Tibial nerve (tissue), 4 donors: ENCODE measurements around the gene ASB11.

ENCODE experiments used
- EP300 ChIP-seq, 2 donors: sonication (generic); formaldehyde crosslinking; IDR thresholded peaks; one replicate each; pipeline ENCODE4 v1.6.1; 2017; ENCODE audit warnings: antibody characterized with exemption in 2 of 2, mild to moderate bottlenecking in 1 of 2
- POLR2A ChIP-seq, 2 donors: fragments of 450-650 bp; IDR thresholded peaks; one replicate each; pipeline ENCODE4 v1.6.1; 2017; ENCODE audit warnings: antibody characterized with exemption in 2 of 2, mild to moderate bottlenecking in 2 of 2, moderate library complexity in 2 of 2
- TF ChIP-seq, protein P1 (sequence below), 5 experiments: fragments of 200-600 bp in 3 of 5; fragments of 450-650 bp in 2 of 5; sonication (generic) in 3 of 5; IDR thresholded peaks; one replicate each; pipeline ENCODE4 v1.5.1; 2016 to 2019; ENCODE audit warnings: antibody characterized with exemption in 5 of 5, mild to moderate bottlenecking in 3 of 5, moderate library complexity in 2 of 5

DNA sequence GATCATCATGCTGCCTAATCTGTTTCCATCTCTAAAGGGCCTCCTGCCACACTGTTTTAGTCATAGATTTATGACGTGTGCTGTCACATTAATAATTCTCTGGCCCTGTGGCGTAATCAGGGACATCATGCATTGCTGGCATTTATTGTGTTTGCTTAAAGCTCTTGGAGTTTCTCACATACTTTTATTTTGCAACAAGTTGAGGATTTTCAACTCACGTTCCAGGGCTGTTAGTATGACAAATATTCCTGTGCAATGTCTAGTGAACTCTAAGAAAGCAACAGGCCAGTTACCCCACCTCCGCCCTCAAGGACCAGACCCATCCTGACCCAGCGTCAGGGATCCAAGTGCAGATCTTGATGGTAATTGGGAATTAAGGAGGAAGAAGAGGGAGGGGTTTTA lies 27.6 kb upstream of the ASB11 start:
- TF ChIP-seq, protein P1, sequence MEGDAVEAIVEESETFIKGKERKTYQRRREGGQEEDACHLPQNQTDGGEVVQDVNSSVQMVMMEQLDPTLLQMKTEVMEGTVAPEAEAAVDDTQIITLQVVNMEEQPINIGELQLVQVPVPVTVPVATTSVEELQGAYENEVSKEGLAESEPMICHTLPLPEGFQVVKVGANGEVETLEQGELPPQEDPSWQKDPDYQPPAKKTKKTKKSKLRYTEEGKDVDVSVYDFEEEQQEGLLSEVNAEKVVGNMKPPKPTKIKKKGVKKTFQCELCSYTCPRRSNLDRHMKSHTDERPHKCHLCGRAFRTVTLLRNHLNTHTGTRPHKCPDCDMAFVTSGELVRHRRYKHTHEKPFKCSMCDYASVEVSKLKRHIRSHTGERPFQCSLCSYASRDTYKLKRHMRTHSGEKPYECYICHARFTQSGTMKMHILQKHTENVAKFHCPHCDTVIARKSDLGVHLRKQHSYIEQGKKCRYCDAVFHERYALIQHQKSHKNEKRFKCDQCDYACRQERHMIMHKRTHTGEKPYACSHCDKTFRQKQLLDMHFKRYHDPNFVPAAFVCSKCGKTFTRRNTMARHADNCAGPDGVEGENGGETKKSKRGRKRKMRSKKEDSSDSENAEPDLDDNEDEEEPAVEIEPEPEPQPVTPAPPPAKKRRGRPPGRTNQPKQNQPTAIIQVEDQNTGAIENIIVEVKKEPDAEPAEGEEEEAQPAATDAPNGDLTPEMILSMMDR (IDR thresholded peaks at IDR 0.05) = no peak
- TF ChIP-seq POLR2A (IDR thresholded peaks at IDR 0.05) (no peak), EP300 (IDR thresholded peaks at IDR 0.05) (no peak)
